ENCODE results near the gene RAB19.

Gene RAB19, protein sequence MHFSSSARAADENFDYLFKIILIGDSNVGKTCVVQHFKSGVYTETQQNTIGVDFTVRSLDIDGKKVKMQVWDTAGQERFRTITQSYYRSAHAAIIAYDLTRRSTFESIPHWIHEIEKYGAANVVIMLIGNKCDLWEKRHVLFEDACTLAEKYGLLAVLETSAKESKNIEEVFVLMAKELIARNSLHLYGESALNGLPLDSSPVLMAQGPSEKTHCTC

DNA sequence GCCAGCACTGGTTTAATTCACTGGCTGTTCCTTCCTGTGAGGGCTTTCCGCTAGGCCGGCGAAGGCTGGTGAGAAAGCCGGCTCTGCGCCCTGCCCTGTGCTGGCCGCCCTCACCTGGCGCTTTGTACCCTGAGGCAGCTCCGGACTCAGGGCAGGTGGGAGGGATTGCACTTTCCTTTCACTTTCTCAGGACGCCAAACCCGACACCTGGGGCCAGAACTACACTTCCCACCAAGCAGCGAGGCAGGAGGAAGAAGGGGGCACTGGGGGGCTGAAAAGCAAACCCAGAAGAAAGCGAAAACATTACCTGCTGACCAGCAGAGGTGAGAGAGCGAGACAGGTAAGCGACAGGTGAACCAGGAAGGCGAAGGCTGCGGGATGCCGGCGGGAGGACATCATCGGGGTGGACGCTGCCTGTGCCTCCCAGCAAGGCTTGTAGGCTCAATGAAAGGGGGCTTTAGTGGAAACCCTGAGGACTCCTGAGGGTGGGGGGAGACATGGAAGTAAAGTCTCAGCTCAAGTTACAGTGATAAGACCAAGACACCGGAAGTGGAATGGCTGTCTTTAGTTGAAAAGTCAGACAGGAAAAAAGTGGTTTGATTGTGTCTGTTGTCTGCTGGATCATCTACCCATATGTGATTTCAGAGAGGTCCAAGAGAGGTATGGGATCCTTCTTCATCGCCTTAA, at the start of gene RAB19:
TSS of gene RAB19 (plus strand) at position 181 of the 687 bp plus-strand sequence. CDS start 3,589 bp downstream, outside the sequence.
- peak; percentile 48 for DNase-seq

DNA sequence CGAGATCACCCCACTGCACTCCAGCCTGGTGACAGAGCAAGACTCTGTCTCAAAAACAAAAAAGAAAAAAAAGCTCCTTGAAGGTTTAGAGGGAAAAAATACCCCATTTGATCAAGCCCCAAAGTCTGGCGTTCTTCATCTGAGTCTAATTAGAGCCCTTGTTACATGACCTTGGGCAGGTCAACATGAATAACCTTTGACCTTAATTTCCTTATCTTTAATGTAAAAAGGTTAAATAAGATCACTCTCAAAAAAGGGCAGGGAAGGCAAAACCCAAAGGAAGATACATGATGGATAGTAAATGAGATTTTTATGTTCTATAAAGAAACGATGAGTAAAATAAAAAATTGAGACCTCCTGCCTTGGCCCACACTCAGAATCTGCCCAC, 45.8 kb upstream of the RAB19 start:
- no peak for DNase-seq

DNA sequence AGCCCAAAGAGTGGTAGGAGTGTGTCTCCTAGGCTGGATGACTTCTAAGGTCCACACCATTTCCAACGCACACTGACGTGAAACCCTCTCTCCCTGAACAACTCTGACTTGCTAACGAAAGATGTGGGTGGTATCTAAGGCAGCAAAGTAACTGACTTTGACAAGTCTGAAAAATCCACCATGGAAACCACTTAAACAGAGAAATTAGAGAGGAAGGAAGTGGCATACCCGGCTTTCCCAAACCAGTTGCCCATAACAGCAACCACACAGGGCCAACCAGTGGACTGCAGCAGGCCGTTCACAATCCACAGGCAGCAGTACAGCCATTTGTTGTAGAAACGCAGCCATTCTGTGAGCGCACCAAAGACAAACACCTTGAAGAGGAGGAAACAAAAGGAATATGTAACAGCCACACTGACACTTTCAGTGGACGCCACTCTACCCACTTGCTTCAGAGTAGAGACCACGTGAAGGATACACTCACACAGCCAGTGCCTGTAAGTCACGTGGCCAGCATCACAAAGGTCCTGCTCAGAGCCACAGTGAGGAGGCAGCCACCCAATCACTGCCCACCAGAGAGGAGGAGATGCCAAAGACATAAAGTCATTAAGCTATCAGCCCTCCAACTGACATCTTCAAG, 45.3 kb upstream of the RAB19 start:
- DNase-seq: no peak

DNA sequence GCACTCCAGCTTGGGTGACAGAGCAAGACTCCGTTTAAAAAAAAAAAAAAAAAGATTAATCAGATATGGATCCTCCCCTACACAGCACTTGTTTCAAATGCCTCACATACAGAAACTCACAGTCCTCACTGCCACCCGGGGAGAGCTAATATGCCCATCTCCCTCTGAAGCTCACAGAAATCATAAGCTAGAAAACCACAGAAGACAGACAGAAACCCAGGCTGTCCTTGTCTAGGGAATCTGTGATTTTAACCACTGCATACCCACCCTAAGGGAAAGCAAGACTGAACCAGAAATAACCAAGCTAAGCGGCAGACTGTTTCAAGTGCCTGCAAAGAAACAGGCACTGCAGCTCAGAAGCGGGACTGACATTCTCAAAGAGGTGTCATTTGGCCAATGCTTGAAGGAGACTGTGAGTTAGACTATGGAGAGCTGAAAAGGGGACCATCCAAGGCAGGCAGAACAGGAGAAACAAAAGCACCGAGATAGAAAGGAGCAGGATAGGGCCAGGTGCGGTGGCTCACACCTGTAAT, 43.1 kb upstream of the RAB19 start:
- DNase-seq: no peak

DNA sequence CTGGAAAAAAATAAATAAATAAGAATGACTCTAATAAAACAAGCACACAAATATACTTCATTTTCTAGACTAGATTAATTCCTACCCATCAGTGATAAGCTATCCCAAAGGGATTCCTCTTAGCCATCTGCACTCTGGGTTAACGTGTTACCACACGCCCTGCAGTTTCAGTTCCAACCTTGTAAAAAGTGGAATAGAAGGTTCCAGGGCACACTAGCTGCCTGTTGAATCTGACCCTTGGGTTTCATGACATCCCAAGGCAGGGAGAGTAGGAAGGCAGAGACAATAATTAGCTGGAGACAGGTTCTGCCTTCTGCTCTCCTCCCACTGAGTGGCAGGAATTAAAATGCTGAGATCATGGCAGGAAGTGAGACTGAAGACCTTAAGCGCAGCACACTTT, 39.0 kb upstream of the RAB19 start:
- DNase-seq: peak; percentile 42

DNA sequence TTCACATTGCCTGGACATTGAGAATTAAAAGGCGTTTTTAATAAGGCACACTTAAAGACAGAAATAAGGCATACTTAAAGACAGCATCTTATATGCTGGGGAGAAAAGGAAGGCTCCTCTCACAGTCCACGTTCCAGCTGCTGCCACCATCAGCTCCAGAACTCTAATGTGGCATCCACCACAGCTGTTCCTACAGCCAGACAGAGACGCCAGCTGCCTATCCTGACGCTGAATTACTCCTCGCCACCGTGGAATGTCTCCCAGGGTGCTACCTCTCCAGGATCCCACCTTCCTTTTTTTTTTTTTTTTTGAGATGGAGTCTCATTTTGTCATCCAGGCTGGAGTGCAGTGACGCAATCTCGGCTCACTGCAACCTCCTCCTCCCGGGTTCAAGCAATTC, 36.3 kb upstream of the RAB19 start:
- DNase-seq: no peak

DNA sequence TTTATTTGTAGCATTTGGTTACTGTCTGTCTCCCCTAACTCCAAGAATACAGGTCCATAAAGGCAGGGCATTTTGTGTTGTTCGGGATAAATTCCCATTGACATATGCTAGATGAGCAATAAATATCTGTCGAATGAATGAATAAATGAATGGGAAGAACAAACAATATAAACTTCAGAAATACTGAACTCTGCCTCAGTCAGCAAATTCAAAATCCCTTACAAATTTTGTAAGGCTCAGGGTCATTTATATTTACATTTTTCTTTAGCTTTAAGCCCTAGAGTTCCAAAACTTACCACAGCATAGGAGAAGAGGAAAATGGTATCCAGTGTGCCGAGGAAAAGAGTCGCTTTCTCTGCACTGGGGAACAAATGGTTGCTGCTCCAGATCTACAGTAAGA, 34.6 kb upstream of the RAB19 start:
- no peak for DNase-seq

DNA sequence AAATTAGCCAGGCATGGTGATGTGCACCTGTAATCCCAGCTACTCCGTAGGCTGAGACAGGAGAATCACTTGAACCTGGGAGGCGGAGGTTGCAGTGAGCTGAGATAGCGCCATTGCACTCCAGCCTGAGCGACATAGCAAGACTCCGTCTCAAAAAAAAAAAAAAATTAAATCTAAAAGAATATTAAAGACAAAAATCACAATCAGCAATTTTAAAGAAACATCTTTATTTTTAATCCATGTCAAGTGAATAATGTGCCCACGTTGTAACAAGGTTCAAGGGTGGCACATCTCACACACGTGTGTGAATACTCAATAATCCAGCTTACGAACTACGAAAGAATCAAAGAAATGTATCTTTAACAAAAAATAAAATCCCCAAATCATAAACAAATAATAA, 28.5 kb upstream of the RAB19 start:
- DNase-seq: no peak

DNA sequence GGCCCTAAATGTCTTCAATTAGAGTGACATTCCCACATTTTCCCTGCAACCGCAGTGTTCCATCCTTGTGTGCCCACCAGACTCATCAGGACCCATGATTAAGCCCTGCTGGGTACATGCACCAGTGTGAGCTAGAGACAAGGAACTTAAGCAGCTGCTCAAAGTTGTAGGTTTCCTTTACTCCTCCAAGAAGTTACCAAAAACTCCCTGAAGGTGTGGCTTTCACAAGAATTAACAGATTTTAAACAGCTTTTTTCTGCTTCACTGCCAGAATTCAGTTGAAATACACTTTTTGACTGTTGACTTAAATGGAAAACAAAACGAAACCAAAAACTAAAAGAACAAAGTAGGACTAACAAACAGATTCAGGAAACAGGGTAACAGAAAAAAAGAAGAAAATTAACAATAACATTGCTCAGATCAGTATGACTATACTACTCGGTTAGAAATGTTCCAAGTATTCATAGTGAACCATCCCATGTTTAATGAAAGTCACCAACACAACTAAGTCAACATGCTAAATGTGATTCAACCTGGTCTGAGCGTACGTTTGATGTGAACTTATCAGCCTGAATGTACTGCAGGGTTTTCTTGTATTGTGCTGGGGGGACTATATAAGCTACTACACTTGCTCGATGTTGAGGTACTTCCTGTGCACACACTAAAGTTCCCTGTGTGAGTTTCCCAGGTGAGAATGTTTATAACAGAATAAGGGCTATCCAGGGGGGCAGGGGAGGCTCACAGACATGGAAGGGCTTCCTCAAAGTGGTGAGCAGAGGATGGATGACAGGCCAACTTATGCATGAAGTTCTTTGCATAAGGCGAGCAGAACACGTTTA, 27.7 kb upstream of the RAB19 start:
- no peak for DNase-seq

DNA sequence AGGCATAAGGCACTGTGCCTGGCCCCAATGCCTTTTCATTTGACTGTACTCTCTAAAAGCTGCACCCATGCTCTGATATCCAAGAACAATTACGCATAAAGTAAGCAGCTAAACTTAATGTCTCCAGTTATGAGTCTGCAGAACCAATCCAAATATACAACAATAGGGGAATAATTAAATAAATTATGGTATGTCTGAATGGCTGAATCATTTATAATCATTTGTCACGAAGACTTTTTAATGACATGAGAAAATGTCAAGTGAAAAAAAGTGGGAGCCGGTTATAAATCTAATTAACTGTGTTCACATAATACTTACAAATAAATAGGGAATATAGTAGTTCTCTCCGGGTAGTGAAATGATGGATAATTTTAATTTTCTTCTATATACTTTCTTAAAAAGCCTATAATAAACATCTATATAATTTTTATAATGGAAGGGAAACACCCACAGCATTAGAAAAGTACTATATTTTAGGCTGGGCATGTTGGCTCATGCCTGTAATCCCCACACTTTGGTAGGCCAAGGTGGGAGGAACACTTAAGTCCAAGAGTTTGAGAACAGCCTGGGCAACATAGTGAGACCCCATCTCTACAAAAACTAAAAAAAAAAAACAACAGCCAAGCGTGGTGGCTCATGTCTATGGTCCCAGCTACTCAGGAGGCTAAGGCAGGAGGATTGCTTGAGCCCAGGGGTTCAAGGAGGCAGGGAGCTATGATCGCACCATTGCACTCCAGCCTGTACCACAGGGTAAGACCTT, 19.7 kb upstream of the RAB19 start:
- DNase-seq: peak; percentile 12

DNA sequence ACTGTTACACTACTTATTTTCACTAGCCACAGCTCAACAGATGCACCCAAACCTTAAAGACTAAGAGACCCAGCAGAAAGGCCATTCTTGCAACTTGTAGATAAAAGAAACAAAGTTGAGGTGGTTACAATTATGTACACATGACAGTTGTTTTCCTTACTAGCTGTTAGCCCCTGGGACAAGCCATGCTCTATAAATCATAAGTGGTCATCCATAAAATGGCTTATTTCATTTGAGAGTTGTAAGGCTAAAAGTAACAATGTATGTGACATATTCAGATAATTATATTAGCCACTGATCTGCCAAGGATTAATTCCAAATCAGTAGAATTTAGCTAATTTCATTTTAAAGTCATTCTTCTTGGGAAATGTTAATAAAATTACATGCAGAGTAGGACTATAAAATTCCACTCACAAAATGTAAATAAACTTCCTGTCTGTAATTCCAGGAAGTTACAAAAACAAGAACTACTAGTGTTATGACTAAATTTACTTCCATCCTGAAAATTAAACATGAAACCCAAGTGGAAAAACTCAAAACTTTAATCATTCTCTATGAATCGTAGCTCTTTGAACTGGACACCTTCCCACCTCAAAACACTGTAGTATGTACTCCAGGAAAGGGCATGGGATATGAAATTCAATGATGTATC, 18.8 kb upstream of the RAB19 start:
- no peak for DNase-seq

DNA sequence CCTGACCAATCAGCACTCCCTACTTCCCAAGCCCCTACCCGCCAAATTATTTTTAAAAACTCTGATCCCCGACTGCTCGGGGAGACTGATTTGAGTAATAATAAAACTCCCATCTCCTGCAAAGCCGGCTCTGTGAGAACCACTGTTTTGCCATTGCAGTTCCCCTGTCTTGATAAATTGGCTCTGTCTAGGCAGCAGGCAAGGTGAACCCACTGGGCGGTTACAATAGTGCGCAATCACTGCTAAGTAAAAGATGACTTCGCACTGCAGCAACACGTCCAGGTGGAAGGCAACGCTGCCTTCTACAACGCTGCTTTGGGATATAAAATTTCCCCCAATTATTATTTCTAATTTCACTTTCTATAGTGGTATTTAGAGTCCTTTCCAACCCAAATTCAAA, 14.4 kb upstream of the RAB19 start:
- DNase-seq: no peak

DNA sequence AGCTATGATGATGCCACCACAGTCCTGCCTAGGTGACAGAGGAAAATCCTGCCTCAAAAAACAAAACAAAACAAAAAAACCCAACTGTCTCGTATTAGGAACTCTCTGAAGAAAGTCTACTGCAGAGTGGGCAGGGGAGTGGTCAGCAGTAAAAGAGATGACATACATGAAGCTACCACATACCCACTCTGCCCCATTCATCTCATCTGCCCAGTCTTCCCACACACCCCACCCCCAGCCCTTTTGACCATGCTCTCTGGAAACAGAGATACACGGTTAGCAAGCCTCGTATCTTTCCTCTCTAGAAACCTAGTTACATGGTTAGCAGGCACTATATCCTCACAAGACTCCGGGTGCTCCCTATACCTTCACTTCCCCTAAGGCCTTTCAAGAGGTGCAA, 13.8 kb upstream of the RAB19 start:
- no peak for DNase-seq

DNA sequence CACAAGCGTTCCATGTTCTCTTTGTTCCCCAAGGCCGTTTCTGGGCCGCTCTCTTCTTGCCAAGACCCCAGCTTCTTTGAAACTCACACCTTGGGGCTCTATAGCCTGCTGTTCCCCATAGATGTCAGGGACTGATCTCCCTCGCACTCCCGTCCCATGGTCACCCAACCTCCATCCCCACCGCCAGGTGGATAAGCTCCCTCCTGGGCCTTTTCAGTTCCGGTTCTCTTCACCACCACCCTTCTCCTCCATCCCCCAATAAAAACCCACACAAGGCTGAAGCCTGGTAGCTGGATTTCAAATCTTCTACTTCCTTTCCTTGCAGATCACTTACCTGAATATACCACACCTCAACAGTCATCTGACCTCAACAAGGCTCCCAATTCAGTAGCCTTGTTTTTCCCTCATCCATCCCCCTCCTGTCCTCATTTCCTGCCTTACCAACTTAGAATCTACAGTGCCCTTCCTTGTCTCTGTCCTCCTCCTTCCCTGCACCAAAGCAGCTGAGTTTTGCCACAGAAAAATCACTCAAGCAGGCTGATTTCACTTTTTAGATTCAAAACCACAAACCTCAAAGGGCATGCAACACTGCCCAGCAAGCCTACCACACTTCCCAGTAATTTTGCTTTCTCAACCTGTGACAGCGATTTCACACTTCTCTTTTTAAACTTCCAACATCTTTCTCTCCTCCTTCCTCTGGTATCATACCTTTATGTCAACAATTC, 13.2 kb upstream of the RAB19 start:
- no peak for DNase-seq

DNA sequence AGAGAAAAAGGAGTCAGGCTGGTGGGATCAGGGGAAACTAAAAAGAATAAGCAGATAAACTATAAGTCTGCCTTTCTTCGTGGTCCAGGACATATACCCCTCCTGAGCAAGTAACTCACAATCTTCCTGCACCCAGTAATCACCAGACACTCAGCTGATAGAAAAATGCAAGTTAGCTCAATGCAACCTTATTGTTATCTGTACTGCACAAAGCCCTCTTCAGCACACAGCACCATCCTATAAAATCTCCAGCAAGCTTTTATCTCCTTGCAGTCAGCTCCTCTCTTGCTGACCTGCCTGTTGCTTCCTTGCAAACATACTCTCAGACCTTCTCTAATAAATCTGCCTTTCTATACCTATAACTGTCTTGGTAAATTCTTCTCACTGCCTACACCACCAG, 12.2 kb upstream of the RAB19 start:
- no peak for DNase-seq

DNA sequence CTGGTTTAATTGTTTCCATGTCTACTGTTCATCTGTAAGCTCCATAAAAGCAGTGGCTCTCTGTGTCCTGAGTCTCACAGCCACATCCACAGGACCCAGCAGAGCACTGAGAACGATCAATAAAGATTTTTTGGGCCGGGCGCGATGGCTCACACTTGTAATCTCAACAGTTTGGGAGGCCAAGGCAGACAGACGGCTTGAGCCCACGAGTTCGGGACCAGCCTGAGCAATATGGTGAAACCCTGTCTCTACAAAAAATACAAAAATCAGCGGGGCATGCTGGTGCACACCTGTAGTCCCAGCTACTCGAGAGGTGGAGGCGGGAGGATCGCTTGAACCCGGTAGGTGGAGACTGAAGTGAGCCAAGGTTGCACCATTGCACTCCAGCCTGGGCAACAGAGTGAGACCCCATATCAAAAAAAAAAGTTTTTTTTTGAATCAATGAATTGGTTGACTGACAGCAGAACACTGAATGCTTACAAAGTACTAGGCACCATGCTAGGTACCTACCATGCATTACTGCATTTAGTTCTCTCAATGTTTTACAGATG, 10.0 kb upstream of the RAB19 start:
- DNase-seq: no peak

DNA sequence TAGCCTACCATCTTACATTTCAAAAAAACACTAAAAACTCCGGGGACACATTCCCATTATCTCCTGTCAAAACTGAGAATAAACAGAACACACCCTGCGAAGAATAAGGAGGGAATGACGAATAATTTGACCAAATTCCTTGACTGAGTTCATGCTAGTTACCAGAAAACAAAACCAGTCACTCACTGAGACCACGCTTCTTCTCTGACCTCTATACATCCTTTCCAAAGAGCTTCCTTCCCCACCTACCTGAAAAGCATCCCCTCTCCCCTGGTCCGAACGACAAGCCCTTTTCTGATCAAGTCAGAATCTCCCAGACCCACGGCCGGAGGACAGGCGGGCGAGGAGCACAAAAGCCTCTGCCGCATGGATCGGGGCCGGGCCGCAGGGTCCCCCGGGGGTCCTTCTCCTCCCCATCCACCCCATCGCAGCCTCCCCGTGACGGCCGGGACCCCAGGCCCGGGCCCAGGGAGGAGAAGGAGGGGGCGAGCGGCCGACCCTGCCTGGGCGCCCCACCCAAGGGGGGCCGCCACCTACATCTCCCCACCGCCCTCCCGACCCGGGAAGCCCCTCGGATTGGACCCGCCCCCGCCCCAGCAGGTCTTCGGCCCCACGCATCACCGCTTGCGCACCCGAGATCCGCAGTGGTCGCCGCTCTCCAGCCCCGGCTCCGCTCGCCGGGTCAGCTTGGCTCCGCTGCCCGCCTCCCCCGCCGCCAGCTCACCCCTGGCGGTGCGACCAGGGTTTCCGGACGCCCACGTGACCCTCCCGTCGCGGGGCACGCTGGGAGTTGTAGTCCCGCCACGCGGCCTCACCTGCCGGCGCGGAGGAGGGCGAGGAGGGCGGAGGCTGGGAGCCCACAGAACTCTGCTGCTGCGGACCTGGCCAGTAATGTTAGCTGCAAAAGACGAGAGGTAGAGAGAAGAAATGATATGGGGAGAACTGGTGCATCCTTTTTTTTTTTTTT, 5.8 kb upstream of the RAB19 start, which contains the start of gene SLC37A3:
TSS of gene SLC37A3 (minus strand) at position 747 of the 967 bp plus-strand sequence. CDS start 16,004 bp downstream, outside the sequence.
- peak; percentile 72 for DNase-seq

DNA sequence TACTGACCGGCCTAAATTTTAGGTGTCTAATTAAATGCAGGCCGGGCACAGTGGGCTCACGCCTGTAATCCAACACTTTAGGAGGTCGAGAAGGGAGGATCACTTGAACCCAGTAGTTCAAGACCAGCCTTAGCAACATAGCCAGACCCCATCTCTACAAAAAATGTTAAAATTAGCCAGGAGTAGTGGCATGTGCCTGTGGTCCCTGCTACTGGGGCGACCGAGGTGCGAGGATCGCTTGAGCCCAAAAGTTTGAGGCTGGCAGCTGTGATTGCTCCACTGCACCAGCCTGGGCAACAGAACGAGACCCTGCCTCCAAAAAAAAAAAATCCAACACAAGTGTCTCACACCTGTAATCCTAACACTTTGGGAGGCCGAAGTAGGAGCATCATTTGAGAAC, 5.0 kb upstream of the RAB19 start:
- no peak for DNase-seq

DNA sequence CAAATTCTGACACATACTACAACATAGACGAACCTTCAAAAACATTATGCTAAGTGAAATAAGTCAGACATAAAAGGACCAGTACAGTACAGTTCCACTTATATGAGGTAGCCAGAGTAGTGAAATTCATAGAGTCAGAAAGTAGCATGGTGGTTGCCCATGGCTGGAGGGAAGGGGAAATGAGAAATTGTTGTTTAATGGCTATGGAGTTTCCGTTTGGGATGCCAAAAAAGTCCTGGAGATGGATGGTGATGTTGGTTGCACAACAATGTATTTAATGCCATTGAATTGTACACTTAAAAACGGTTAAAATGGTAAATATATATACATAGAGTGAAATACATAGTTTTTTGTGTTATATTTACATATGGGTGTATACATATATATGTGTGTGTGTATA, 3.5 kb upstream of the RAB19 start:
- DNase-seq: no peak

All from NCI-H1105 (cell line).